UCSD-AML1 (cell line): ENCODE measurements around the gene MPDZ.

Source experiments
- DNase-seq: peaks from one replicate; lab custom pipeline; 2025; ENCODE audit not compliant: unreplicated experiment; lab: John Stamatoyannopoulos, UW

The MPDZ gene

GRCh38 chr9:13279284-13280141 is at the start of gene MPDZ:
Gene MPDZ (minus strand): TSS chr9:13279692. CDS start chr9:13250315, 29,377 bp downstream.
- no peak for DNase-seq

GRCh38 chr9:13324988-13325387 is 45.5 kb upstream of the MPDZ start:
- no peak for DNase-seq

GRCh38 chr9:13322828-13323550 is 43.5 kb upstream of the MPDZ start:
- DNase-seq, result no peak

GRCh38 chr9:13318027-13318426 is 38.5 kb upstream of the MPDZ start:
- no peak for DNase-seq

- DNase-seq, result no peak
Measured at GRCh38 chr9:13296972-13297371, 17.5 kb upstream of the MPDZ start.

GRCh38 chr9:13295556-13295955 is 16.1 kb upstream of the MPDZ start:
- no peak for DNase-seq

GRCh38 chr9:13292782-13293181 is 13.3 kb upstream of the MPDZ start:
- no peak for DNase-seq

GRCh38 chr9:13292158-13292557 is 12.7 kb upstream of the MPDZ start:
- no peak for DNase-seq

GRCh38 chr9:13291718-13292117 is 12.2 kb upstream of the MPDZ start:
- DNase-seq, result no peak

- no peak for DNase-seq
Measured at GRCh38 chr9:13284011-13284410, 4.5 kb upstream of the MPDZ start.

- DNase-seq, result no peak
Measured at GRCh38 chr9:13282998-13283397, 3.5 kb upstream of the MPDZ start.

- DNase-seq, result no peak
Measured at GRCh38 chr9:13281356-13282016, 2.0 kb upstream of the MPDZ start.

- no peak for DNase-seq
Measured at GRCh38 chr9:13278368-13279246, 885 bp downstream of the MPDZ start.

GRCh38 chr9:13278023-13278367 is 1.5 kb downstream of the MPDZ start:
- DNase-seq, result no peak

GRCh38 chr9:13274886-13275641 is 4.4 kb downstream of the MPDZ start:
- no peak for DNase-seq

- no peak for DNase-seq
Measured at GRCh38 chr9:13270734-13271133, 8.8 kb downstream of the MPDZ start.

GRCh38 chr9:13269589-13270452 is 9.7 kb downstream of the MPDZ start:
- DNase-seq, result no peak

GRCh38 chr9:13268469-13268868 is 11.0 kb downstream of the MPDZ start:
- DNase-seq, result no peak

GRCh38 chr9:13267743-13268142 is 11.7 kb downstream of the MPDZ start:
- DNase-seq, result no peak
